Lower leg skin (tissue), 4 donors: ENCODE measurements around the gene XIRP1. TPM values are rescaled to one million over a fixed set of nuclear protein-coding genes. Genes with fewer than 3 reads are reported as not detected.

ENCODE experiments used
- DNase-seq, 2 donors: peaks; one replicate each; pipeline ENCODE4 v3.0.0-alpha.2; 2019; ENCODE audit warnings: low spot score in 2 of 2
- H3K4me3 ChIP-seq: fragments of 200-600 bp; sonication (generic); 2 replicates; pipeline ENCODE4 v1.5.1; 2017; ENCODE audit warnings: mild to moderate bottlenecking, low read depth; ENCODE audit not compliant: poor library complexity, severe bottlenecking
- CTCF ChIP-seq, 3 donors: fragments of 450-650 bp; IDR thresholded peaks; one replicate each; pipeline ENCODE4 v1.5.1; 2016; ENCODE audit warnings: antibody characterized with exemption in 3 of 3, mild to moderate bottlenecking in 3 of 3, moderate library complexity in 2 of 3
- POLR2A ChIP-seq, 2 donors: fragments of 450-650 bp; IDR thresholded peaks; one replicate each; pipeline ENCODE4 v1.6.1; 2016 to 2017; ENCODE audit warnings: antibody characterized with exemption in 2 of 2, mild to moderate bottlenecking in 1 of 2, moderate library complexity in 1 of 2
- WGBS, 2 donors: methylation state at CpG; one replicate each; pipeline ENCODE4 v1.1.5; 2018; 5-methylcytosine and 5-hydroxymethylcytosine counted together
- intact Hi-C: fragments of 100-400 bp; cut with DNase I; formaldehyde crosslinking; loops from one replicate; pipeline ENCODE4 v1.15.0; 2023; ENCODE audit warnings: low total_unique reads
- total RNA-seq, 4 donors: library from RNA; depleted of rRNA; stranded (reverse); fragments of >200 nt; gene quantifications; one replicate each; pipeline ENCODE4 v1.1.0, GENCODE V29; 2016

The XIRP1 gene
- total RNA-seq, 4 donors from 2014 or later: not detected

GRCh38 chr3:39186692-39187151, 5.7 kb downstream of the XIRP1 start:
- intact Hi-C loops: no loop called here
- TF ChIP-seq POLR2A (IDR thresholded peaks at IDR 0.05): no peak
- no peak for TF ChIP-seq CTCF (IDR thresholded peaks at IDR 0.05)
- no peak overlapping the region for H3K4me3 ChIP-seq
- WGBS, 2 donors: 87 to 89% methylated on average over 8 of the region's 11 CpGs
- no peak for DNase-seq

GRCh38 chr3:39185959-39186691, 6.3 kb downstream of the XIRP1 start:
- H3K4me3 ChIP-seq: no peak overlapping the region
- TF ChIP-seq CTCF (IDR thresholded peaks at IDR 0.05) (no peak), POLR2A (IDR thresholded peaks at IDR 0.05) (no peak)
- DNase-seq: no peak
- 62 to 63% methylated on average over 10 to 12 of the region's 14 CpGs for WGBS, 2 donors
- intact Hi-C loops: no loop called here

DNA sequence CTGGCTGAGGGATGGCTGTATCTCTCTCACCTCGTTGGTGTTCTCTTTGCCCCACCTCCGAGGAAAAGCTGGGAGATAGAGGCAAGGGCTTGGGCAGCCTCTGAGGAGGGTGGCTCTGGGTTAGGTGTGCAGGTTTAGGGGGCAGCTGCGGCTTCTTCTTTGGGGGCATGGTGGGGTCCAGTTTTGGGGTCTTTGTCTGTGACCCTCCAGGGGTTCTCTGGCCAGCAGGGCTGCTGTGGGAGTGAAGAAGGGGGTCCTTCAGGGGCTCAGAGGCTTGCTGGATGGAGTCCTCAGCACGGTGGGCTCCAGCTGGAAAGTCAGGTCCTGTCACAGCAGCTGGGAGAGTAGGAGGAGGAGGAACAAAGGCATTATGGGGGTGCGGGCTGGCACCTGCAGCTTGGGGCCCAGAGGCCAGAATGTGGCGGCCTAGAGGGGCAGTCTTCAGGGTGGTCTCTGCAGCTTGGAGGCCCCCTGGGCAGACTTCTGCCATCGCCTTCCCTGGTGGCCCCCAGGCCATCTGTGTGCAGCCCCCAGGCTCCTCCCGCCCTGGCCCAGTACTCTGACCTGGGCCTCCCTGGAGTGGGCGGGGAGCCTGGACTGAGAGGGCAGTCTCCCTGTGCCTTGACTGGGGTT, 7.0 kb downstream of the XIRP1 start:
- WGBS, 2 donors: 93 to 96% methylated on average over 7 to 9 of the region's 9 CpGs
- DNase-seq: no peak
- intact Hi-C loops: no loop called here

GRCh38 chr3:39184968-39185285, 7.5 kb downstream of the XIRP1 start:
- H3K4me3 ChIP-seq: no peak overlapping the region
- no peak for TF ChIP-seq CTCF (IDR thresholded peaks at IDR 0.05)
- no peak for TF ChIP-seq POLR2A (IDR thresholded peaks at IDR 0.05)
- intact Hi-C loops: no loop called here
- WGBS, 2 donors: 92 to 100% methylated on average over 2 to 4 of the region's 4 CpGs
- no peak for DNase-seq

More for the DNA sequence above, 7.0 kb downstream of the XIRP1 start:
- no peak for TF ChIP-seq CTCF (IDR thresholded peaks at IDR 0.05)
- no peak for TF ChIP-seq POLR2A (IDR thresholded peaks at IDR 0.05)
- no peak overlapping the region for H3K4me3 ChIP-seq

DNA sequence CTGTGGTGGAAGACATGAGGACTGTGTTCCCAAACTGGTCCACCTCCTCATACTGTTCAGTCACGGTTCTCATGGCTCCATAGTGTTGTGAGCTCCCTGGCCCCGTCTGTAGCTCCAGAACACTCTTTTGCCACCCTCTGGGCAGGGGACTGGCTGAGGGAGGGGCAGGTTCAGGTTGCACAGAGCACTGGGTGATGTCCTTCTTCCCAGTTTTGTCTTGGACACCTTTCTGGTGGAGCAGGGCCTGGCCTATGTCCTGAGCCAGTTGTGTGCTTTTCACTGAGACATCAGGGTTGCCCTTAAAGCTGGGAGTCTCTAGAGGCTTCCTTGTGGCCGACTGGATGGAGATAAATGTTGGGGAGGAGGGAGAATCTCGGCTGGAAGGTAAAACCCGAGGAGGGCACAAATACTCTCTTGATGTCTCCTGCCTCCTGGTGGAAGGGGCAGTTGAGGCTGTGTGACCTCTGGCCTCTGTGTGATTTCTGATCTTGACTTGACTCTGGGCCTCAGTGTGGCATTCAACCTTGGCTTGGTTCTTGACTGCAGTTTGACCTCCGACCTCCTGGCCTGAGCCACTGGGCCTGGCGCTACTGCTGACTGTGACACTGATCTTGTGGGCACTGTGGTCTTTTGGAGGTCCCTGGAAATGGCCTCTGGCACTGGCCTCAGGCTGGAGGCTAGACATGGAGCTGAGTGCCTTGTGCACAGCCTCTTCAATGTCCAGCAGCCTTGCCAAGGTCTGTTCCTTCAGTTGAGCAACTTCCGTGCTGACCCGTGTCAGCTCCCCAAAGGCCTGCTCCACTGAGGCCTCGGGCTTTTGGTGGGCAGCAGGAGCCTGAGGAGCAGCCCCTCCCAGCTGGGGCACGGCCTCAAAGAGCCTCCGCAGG, 8.1 kb downstream of the XIRP1 start:
- H3K4me3 ChIP-seq: no peak overlapping the region
- TF ChIP-seq POLR2A (IDR thresholded peaks at IDR 0.05): no peak
- no peak for TF ChIP-seq CTCF (IDR thresholded peaks at IDR 0.05)
- 85 to 89% methylated on average over 12 of the region's 12 CpGs for WGBS, 2 donors
- intact Hi-C loops: no loop called here
- no peak for DNase-seq
